Ishikawa (cell line): ENCODE measurements around the gene DALRD3.

Source experiments
- CEBPB ChIP-seq: IDR thresholded peaks from 2 replicates; pipeline ENCODE4 v1.6.1; 2012
- CREB1 ChIP-seq: IDR thresholded peaks from 2 replicates; pipeline ENCODE4 v1.6.1; 2012; ENCODE audit warnings: low read depth
- EGR1 ChIP-seq: IDR thresholded peaks from 2 replicates; pipeline ENCODE4 v1.6.1; 2012
- EP300 ChIP-seq: IDR thresholded peaks from 2 replicates; pipeline ENCODE4 v1.6.1; 2012; ENCODE audit warnings: borderline replicate concordance
- FOXM1 ChIP-seq: IDR thresholded peaks from 2 replicates; pipeline ENCODE4 v1.6.1; 2012; ENCODE audit warnings: low read depth, borderline replicate concordance
- NFIC ChIP-seq: IDR thresholded peaks from 2 replicates; pipeline ENCODE4 v1.6.1; 2012
- RAD21 ChIP-seq: IDR thresholded peaks from 2 replicates; pipeline ENCODE4 v1.6.1; 2012; ENCODE audit warnings: low read depth
- TAF1 ChIP-seq: IDR thresholded peaks from 2 replicates; pipeline ENCODE4 v1.6.1; 2012; ENCODE audit warnings: low read depth, mild to moderate bottlenecking
- TCF12 ChIP-seq: IDR thresholded peaks from 2 replicates; pipeline ENCODE4 v1.6.1; 2012; ENCODE audit warnings: low read depth
- TEAD4 ChIP-seq: IDR thresholded peaks from 2 replicates; pipeline ENCODE4 v1.6.1; 2012
- USF1 ChIP-seq: IDR thresholded peaks from 2 replicates; pipeline ENCODE4 v1.6.1; 2012
- YY1 ChIP-seq: IDR thresholded peaks from 2 replicates; pipeline ENCODE4 v1.6.1; 2012; ENCODE audit warnings: low read depth
- ZBTB7A ChIP-seq: IDR thresholded peaks from 2 replicates; pipeline ENCODE4 v1.6.1; 2012; ENCODE audit warnings: low read depth
- TF ChIP-seq, protein P1 (sequence below): IDR thresholded peaks from 2 replicates; pipeline ENCODE4 v1.6.1; 2012; ENCODE audit warnings: low read depth, mild to moderate bottlenecking
- TF ChIP-seq, protein P2 (sequence below): IDR thresholded peaks from 2 replicates; pipeline ENCODE4 v1.6.1; 2012

The DALRD3 gene

GRCh38 chr3:48974076-48974864 lies 44.1 kb downstream of the DALRD3 start:
- no peak for TF ChIP-seq ZBTB7A
- no peak for TF ChIP-seq EP300
- no peak for TF ChIP-seq RAD21
- TF ChIP-seq, protein P1, sequence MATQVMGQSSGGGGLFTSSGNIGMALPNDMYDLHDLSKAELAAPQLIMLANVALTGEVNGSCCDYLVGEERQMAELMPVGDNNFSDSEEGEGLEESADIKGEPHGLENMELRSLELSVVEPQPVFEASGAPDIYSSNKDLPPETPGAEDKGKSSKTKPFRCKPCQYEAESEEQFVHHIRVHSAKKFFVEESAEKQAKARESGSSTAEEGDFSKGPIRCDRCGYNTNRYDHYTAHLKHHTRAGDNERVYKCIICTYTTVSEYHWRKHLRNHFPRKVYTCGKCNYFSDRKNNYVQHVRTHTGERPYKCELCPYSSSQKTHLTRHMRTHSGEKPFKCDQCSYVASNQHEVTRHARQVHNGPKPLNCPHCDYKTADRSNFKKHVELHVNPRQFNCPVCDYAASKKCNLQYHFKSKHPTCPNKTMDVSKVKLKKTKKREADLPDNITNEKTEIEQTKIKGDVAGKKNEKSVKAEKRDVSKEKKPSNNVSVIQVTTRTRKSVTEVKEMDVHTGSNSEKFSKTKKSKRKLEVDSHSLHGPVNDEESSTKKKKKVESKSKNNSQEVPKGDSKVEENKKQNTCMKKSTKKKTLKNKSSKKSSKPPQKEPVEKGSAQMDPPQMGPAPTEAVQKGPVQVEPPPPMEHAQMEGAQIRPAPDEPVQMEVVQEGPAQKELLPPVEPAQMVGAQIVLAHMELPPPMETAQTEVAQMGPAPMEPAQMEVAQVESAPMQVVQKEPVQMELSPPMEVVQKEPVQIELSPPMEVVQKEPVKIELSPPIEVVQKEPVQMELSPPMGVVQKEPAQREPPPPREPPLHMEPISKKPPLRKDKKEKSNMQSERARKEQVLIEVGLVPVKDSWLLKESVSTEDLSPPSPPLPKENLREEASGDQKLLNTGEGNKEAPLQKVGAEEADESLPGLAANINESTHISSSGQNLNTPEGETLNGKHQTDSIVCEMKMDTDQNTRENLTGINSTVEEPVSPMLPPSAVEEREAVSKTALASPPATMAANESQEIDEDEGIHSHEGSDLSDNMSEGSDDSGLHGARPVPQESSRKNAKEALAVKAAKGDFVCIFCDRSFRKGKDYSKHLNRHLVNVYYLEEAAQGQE, result no peak
- TF ChIP-seq TEAD4, result no peak
- no peak for TF ChIP-seq CREB1
- TF ChIP-seq EGR1, result no peak
- TF ChIP-seq CEBPB, result no peak
- TF ChIP-seq FOXM1, result no peak
- TF ChIP-seq, protein P2, sequence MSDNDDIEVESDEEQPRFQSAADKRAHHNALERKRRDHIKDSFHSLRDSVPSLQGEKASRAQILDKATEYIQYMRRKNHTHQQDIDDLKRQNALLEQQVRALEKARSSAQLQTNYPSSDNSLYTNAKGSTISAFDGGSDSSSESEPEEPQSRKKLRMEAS, result no peak
- no peak for TF ChIP-seq USF1
- TF ChIP-seq NFIC, result no peak
- TF ChIP-seq TCF12, result no peak
- TF ChIP-seq YY1, result no peak
- no peak for TF ChIP-seq TAF1

GRCh38 chr3:48970586-48970985 lies 47.8 kb downstream of the DALRD3 start:
- TF ChIP-seq, protein P2, result no peak
- TF ChIP-seq TEAD4 (no peak), FOXM1 (no peak), RAD21 (no peak), CEBPB (no peak), USF1 (no peak)

- TF ChIP-seq EGR1 (no peak), USF1 (no peak), EP300 (no peak), RAD21 (no peak)
- TF ChIP-seq, protein P2, result no peak
These were observed 51.5 kb downstream of the DALRD3 start for GRCh38 chr3:48966876-48967361.

- TF ChIP-seq NFIC, result no peak
These were observed 52.0 kb downstream of the DALRD3 start for GRCh38 chr3:48966367-48966766.
